HepG2 (cell line): ENCODE data around the gene NCF2. TPM values are rescaled to one million over a fixed set of nuclear protein-coding genes. Genes with fewer than 3 reads are reported as not detected.

Source experiments
- ASH2L ChIP-seq: fragments of 300-600, 200-600 bp; sonication (generic); IDR thresholded peaks from 2 replicates; pipeline ENCODE4 v1.7.0; 2017; ENCODE audit warnings: low read depth, mild to moderate bottlenecking, moderate library complexity, mixed read lengths, low read length; ENCODE audit not compliant: insufficient read length
- GABPB1 ChIP-seq: IDR thresholded peaks from 2 replicates; pipeline ENCODE4 v1.6.1; 2016; ENCODE audit warnings: mild to moderate bottlenecking, missing genetic modification reagents, moderate library complexity, missing compliant biosample characterization
- HCFC1 ChIP-seq: fragments of 150-350 bp; IDR thresholded peaks from 2 replicates; pipeline ENCODE4 v1.6.1; 2014; ENCODE audit warnings: low read depth, low read length
- HMGA1 ChIP-seq: sonication (generic); formaldehyde crosslinking; conservative IDR thresholded peaks from 2 replicates; pipeline ENCODE4 v1.4.0; 2020; ENCODE audit warnings: missing genetic modification reagents
- KAT7 ChIP-seq: IDR thresholded peaks from 2 replicates; pipeline ENCODE4 v1.6.1; 2018; ENCODE audit warnings: borderline replicate concordance, missing compliant biosample characterization
- KDM5B ChIP-seq: sonication (generic); formaldehyde crosslinking; IDR thresholded peaks from 2 replicates; pipeline ENCODE4 v1.4.0; 2020; ENCODE audit warnings: missing genetic modification reagents, mild to moderate bottlenecking, borderline replicate concordance
- MED8 ChIP-seq: sonication (generic); formaldehyde crosslinking; IDR thresholded peaks from 2 replicates; pipeline ENCODE4 v1.8.1; 2023; ENCODE audit warnings: mild to moderate bottlenecking, missing genetic modification reagents; ENCODE audit not compliant: insufficient replicate concordance
- NCOR1 ChIP-seq: fragments of 200-600 bp; sonication (generic); IDR thresholded peaks from 2 replicates; pipeline ENCODE4 v1.7.0; 2017; ENCODE audit warnings: antibody characterized with exemption, low read length, borderline replicate concordance
- POLR2A ChIP-seq, 2 experiments: IDR thresholded peaks; 2 replicates each; pipeline ENCODE4 v1.6.1; 2011; ENCODE audit warnings: low read depth in 2 of 2, low read length in 2 of 2, mild to moderate bottlenecking in 1 of 2, moderate library complexity in 1 of 2; ENCODE audit not compliant: insufficient read depth in 1 of 2
- ZNF749 ChIP-seq: sonication (generic); formaldehyde crosslinking; IDR thresholded peaks from 2 replicates; pipeline ENCODE4 v1.8.0; 2022; ENCODE audit warnings: mild to moderate bottlenecking, missing genetic modification reagents, moderate library complexity, borderline replicate concordance
- ZSCAN25 ChIP-seq: sonication (generic); formaldehyde crosslinking; IDR thresholded peaks from 2 replicates; pipeline ENCODE4 v1.8.0; 2022; ENCODE audit warnings: mild to moderate bottlenecking, missing genetic modification reagents
- polyA plus RNA-seq, 8 experiments: library from polyadenylated mRNA; depleted of rRNA in 3 of 8; stranded (reverse) in 7 of 8; unstranded in 1 of 8; fragments of >200 nt; fragmentation: Illumina TruSeq in 4 of 8; extraction: Trizol in 4 of 8; gene quantifications; 2 replicates each; pipeline versions ENCODE4 v1.2.1 to v1.2.3, GENCODE V29; 2011 to 2016; ENCODE audit warnings: low read depth in 4 of 8, missing spikeins in 1 of 8, mixed read lengths in 1 of 8; ENCODE audit not compliant: insufficient read depth in 1 of 8
- total RNA-seq, 5 experiments: library from RNA; depleted of rRNA; stranded (reverse); fragments of >200 nt; fragmentation: Illumina TruSeq; extraction: Trizol; gene quantifications; 2 replicates each; pipeline ENCODE4 v1.2.3, GENCODE V29; 2016; ENCODE audit warnings: low read depth in 1 of 5
- TF ChIP-seq, protein P1 (sequence below): sonication (generic); formaldehyde crosslinking; IDR thresholded peaks from 2 replicates; pipeline ENCODE4 v1.5.0; 2020; ENCODE audit warnings: mild to moderate bottlenecking, missing genetic modification reagents, borderline replicate concordance
- TF ChIP-seq, protein P2 (sequence below): IDR thresholded peaks from 2 replicates; pipeline ENCODE4 v1.6.1; 2016; ENCODE audit warnings: low read depth, borderline replicate concordance
- TF ChIP-seq, protein P3 (sequence below): sonication (generic); formaldehyde crosslinking; IDR thresholded peaks from 2 replicates; pipeline ENCODE4 v1.4.0; 2020; ENCODE audit warnings: missing genetic modification reagents
- TF ChIP-seq, protein P4 (sequence below): sonication (generic); formaldehyde crosslinking; IDR thresholded peaks from 2 replicates; pipeline ENCODE4 v1.5.0; 2020; ENCODE audit warnings: mild to moderate bottlenecking, missing genetic modification reagents
- TF ChIP-seq, protein P5 (sequence below): sonication (generic); formaldehyde crosslinking; IDR thresholded peaks from 2 replicates; pipeline ENCODE4 v1.5.0; 2020; ENCODE audit warnings: missing genetic modification reagents

Gene NCF2
- total and polyA plus RNA-seq, 2 of the 13 experiments (the other 11 are each of a cell fraction or from before 2014, with no cell fraction given): 0.18 to 0.46 TPM

DNA sequence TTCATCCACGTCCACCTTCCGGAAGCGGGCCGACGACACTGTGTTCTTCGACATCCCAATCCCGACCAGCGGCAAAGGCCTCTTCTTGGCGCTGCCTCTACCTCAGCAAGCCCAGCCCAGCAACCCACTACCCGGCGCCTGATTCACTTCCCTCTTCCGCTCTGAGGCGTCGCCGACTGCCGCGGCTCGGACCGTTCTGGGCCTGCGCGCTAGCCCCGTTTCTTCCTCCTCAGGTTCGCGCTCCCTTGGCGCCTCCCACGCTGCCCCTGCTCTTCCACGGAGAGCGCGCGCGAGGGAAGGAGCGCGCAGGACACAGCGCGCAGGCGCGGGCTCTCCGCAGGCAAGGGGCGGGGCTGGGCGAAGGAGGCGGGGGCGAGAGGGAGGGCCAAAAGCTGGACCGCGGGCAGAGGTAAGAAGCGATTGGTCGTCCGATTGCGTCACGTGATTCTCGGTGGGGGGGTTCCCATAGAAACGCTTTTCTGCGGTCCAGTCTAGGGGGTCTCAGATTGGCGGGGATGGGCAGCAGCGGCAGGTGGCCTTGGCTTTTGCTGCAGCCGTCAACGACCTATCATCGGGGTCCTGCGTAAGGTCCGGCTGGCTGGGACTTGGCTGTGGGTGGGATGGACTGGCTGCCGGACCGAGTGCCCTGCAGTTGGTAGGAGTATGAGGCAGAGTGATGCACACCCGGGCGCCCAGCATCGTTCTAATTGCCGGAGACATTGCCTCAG lies 45.5 kb upstream of the NCF2 start, which contains the start of gene ARPC5 (continued):
- TF ChIP-seq, protein P1, sequence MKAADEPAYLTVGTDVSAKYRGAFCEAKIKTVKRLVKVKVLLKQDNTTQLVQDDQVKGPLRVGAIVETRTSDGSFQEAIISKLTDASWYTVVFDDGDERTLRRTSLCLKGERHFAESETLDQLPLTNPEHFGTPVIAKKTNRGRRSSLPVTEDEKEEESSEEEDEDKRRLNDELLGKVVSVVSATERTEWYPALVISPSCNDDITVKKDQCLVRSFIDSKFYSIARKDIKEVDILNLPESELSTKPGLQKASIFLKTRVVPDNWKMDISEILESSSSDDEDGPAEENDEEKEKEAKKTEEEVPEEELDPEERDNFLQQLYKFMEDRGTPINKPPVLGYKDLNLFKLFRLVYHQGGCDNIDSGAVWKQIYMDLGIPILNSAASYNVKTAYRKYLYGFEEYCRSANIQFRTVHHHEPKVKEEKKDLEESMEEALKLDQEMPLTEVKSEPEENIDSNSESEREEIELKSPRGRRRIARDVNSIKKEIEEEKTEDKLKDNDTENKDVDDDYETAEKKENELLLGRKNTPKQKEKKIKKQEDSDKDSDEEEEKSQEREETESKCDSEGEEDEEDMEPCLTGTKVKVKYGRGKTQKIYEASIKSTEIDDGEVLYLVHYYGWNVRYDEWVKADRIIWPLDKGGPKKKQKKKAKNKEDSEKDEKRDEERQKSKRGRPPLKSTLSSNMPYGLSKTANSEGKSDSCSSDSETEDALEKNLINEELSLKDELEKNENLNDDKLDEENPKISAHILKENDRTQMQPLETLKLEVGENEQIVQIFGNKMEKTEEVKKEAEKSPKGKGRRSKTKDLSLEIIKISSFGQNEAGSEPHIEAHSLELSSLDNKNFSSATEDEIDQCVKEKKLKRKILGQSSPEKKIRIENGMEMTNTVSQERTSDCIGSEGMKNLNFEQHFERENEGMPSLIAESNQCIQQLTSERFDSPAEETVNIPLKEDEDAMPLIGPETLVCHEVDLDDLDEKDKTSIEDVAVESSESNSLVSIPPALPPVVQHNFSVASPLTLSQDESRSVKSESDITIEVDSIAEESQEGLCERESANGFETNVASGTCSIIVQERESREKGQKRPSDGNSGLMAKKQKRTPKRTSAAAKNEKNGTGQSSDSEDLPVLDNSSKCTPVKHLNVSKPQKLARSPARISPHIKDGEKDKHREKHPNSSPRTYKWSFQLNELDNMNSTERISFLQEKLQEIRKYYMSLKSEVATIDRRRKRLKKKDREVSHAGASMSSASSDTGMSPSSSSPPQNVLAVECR (CRISPR knock-in tag): peak; percentile 88; the same call in 1 of the 2 replicates
- peak; percentile 88 for TF ChIP-seq GABPB1 (CRISPR knock-in tag)
- no peak; the same call in 1 of the 2 replicates for TF ChIP-seq HCFC1
- TF ChIP-seq ASH2L: peak; percentile 78
- TF ChIP-seq ZNF749 (CRISPR knock-in tag): 0 out of 2 replicates have a peak, but pooled peaks have one; percentile 20
- TF ChIP-seq, protein P2, sequence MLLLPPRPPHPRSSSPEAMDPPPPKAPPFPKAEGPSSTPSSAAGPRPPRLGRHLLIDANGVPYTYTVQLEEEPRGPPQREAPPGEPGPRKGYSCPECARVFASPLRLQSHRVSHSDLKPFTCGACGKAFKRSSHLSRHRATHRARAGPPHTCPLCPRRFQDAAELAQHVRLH (CRISPR knock-in tag): 0 out of 2 replicates have a peak, but pooled peaks have one; percentile 36
- TF ChIP-seq HMGA1 (CRISPR knock-in tag): no peak
- TF ChIP-seq MED8 (CRISPR knock-in tag): peak; percentile 26
- TF ChIP-seq KAT7 (CRISPR knock-in tag): 0 out of 2 replicates have a peak, but pooled peaks have one; percentile 49
- TF ChIP-seq, protein P3, sequence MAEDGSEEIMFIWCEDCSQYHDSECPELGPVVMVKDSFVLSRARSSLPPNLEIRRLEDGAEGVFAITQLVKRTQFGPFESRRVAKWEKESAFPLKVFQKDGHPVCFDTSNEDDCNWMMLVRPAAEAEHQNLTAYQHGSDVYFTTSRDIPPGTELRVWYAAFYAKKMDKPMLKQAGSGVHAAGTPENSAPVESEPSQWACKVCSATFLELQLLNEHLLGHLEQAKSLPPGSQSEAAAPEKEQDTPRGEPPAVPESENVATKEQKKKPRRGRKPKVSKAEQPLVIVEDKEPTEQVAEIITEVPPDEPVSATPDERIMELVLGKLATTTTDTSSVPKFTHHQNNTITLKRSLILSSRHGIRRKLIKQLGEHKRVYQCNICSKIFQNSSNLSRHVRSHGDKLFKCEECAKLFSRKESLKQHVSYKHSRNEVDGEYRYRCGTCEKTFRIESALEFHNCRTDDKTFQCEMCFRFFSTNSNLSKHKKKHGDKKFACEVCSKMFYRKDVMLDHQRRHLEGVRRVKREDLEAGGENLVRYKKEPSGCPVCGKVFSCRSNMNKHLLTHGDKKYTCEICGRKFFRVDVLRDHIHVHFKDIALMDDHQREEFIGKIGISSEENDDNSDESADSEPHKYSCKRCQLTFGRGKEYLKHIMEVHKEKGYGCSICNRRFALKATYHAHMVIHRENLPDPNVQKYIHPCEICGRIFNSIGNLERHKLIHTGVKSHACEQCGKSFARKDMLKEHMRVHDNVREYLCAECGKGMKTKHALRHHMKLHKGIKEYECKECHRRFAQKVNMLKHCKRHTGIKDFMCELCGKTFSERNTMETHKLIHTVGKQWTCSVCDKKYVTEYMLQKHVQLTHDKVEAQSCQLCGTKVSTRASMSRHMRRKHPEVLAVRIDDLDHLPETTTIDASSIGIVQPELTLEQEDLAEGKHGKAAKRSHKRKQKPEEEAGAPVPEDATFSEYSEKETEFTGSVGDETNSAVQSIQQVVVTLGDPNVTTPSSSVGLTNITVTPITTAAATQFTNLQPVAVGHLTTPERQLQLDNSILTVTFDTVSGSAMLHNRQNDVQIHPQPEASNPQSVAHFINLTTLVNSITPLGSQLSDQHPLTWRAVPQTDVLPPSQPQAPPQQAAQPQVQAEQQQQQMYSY (CRISPR knock-in tag): peak; percentile 46; the same call in 1 of the 2 replicates
- no peak; the same call in 1 of the 2 replicates for TF ChIP-seq NCOR1
- TF ChIP-seq ZSCAN25: 0 out of 2 replicates have a peak, but pooled peaks have one; percentile 33
- TF ChIP-seq POLR2A (IDR thresholded peaks at IDR 0.05; ENCODE audit: insufficient read depth in 1 of 2, low read depth in 2 of 2, low read length in 2 of 2): peak; percentile 83 to 84
- TF ChIP-seq, protein P4, sequence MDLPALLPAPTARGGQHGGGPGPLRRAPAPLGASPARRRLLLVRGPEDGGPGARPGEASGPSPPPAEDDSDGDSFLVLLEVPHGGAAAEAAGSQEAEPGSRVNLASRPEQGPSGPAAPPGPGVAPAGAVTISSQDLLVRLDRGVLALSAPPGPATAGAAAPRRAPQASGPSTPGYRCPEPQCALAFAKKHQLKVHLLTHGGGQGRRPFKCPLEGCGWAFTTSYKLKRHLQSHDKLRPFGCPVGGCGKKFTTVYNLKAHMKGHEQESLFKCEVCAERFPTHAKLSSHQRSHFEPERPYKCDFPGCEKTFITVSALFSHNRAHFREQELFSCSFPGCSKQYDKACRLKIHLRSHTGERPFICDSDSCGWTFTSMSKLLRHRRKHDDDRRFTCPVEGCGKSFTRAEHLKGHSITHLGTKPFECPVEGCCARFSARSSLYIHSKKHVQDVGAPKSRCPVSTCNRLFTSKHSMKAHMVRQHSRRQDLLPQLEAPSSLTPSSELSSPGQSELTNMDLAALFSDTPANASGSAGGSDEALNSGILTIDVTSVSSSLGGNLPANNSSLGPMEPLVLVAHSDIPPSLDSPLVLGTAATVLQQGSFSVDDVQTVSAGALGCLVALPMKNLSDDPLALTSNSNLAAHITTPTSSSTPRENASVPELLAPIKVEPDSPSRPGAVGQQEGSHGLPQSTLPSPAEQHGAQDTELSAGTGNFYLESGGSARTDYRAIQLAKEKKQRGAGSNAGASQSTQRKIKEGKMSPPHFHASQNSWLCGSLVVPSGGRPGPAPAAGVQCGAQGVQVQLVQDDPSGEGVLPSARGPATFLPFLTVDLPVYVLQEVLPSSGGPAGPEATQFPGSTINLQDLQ (CRISPR knock-in tag): 0 out of 2 replicates have a peak, but pooled peaks have one; percentile 53
- peak; percentile 79 for TF ChIP-seq KDM5B (CRISPR knock-in tag)
- TF ChIP-seq, protein P5, sequence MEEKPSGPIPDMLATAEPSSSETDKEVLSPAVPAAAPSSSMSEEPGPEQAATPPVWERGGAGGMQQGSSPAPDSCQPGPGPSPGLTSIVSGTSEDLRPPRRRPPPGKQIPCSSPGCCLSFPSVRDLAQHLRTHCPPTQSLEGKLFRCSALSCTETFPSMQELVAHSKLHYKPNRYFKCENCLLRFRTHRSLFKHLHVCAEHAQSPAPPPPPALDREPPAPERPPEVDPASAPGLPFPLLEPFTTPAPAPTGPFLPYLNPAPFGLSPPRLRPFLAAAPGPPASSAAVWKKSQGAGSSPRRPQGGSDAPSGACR: no peak
